HepG2 (cell line): ENCODE measurements around the gene HHATL. TPM values are rescaled to one million over a fixed set of nuclear protein-coding genes. Genes with fewer than 3 reads are reported as not detected.

ENCODE experiments used
- CBX1 ChIP-seq: IDR thresholded peaks from one replicate; pipeline ENCODE4 v1.6.1; 2016; ENCODE audit warnings: antibody characterized with exemption, low read depth
- DPF2 ChIP-seq: sonication (generic); formaldehyde crosslinking; IDR thresholded peaks from 2 replicates; pipeline ENCODE4 v1.4.0; 2020; ENCODE audit warnings: mild to moderate bottlenecking, low read depth, missing genetic modification reagents, borderline replicate concordance
- DR1 ChIP-seq: sonication (generic); formaldehyde crosslinking; IDR thresholded peaks from 2 replicates; pipeline ENCODE4 v1.8.0; 2021; ENCODE audit warnings: mild to moderate bottlenecking, missing genetic modification reagents, inconsistent platforms
- FOXC1 ChIP-seq: sonication (generic); formaldehyde crosslinking; IDR thresholded peaks from 2 replicates; pipeline ENCODE4 v1.8.0; 2022; ENCODE audit warnings: mild to moderate bottlenecking, missing genetic modification reagents, borderline replicate concordance
- HDAC6 ChIP-seq: fragments of 200-600 bp; sonication (generic); IDR thresholded peaks from 2 replicates; pipeline ENCODE4 v1.7.0; 2017; ENCODE audit warnings: mild to moderate bottlenecking, antibody characterized with exemption, low read length, low read depth
- HNRNPK ChIP-seq: fragments of 200-400 bp; formaldehyde crosslinking; IDR thresholded peaks from 2 replicates; pipeline ENCODE4 v1.6.1; 2018; ENCODE audit warnings: low read length, low read depth, moderate library complexity, mild to moderate bottlenecking; ENCODE audit not compliant: poor library complexity, severe bottlenecking
- JUNB ChIP-seq: sonication (generic); formaldehyde crosslinking; IDR thresholded peaks from 2 replicates; pipeline ENCODE4 v1.8.0; 2022; ENCODE audit warnings: missing genetic modification reagents, mild to moderate bottlenecking, borderline replicate concordance
- KDM2A ChIP-seq: sonication (generic); formaldehyde crosslinking; IDR thresholded peaks from 2 replicates; pipeline ENCODE4 v1.4.0; 2020; ENCODE audit warnings: low read depth, missing genetic modification reagents, borderline replicate concordance
- PHF20 ChIP-seq: sonication (generic); formaldehyde crosslinking; IDR thresholded peaks from 2 replicates; pipeline ENCODE4 v1.5.0; 2020; ENCODE audit warnings: mild to moderate bottlenecking, missing genetic modification reagents
- RXRA ChIP-seq: sonication (generic); formaldehyde crosslinking; IDR thresholded peaks from 2 replicates; pipeline ENCODE4 v1.5.1; 2020; ENCODE audit warnings: missing genetic modification reagents
- SP4 ChIP-seq: sonication (generic); formaldehyde crosslinking; IDR thresholded peaks from 2 replicates; pipeline ENCODE4 v1.8.1; 2023; ENCODE audit warnings: mild to moderate bottlenecking, missing genetic modification reagents
- TCF12 ChIP-seq, 2 experiments: fragments of 450-650 bp in 1 of 2; sonication (generic) in 1 of 2; formaldehyde crosslinking in 1 of 2; IDR thresholded peaks; 2 replicates each; pipeline versions ENCODE4 v1.6.1 to v1.8.0; 2017 to 2022; ENCODE audit warnings: antibody characterized with exemption in 1 of 2, mild to moderate bottlenecking in 1 of 2, missing genetic modification reagents in 1 of 2, moderate library complexity in 1 of 2
- ZBTB42 ChIP-seq: sonication (generic); formaldehyde crosslinking; IDR thresholded peaks from 2 replicates; pipeline ENCODE4 v1.5.0; 2020; ENCODE audit warnings: mild to moderate bottlenecking, missing genetic modification reagents
- ZNF549 ChIP-seq: sonication (generic); formaldehyde crosslinking; IDR thresholded peaks from 2 replicates; pipeline ENCODE4 v1.5.0; 2020; ENCODE audit warnings: missing genetic modification reagents
- ZNF598 ChIP-seq: sonication (generic); formaldehyde crosslinking; IDR thresholded peaks from 2 replicates; pipeline ENCODE4 v1.5.1; 2020; ENCODE audit warnings: mild to moderate bottlenecking, missing genetic modification reagents, borderline replicate concordance
- ZNF652 ChIP-seq: IDR thresholded peaks from 2 replicates; pipeline ENCODE4 v1.6.1; 2016; ENCODE audit warnings: low read depth, borderline replicate concordance
- ZNF672 ChIP-seq: sonication (generic); formaldehyde crosslinking; IDR thresholded peaks from 2 replicates; pipeline ENCODE4 v1.8.1; 2022; ENCODE audit warnings: missing genetic modification reagents
- ZNF724P ChIP-seq: sonication (generic); formaldehyde crosslinking; IDR thresholded peaks from 2 replicates; pipeline ENCODE4 v1.8.0; 2022; ENCODE audit warnings: missing genetic modification reagents, borderline replicate concordance
- ZSCAN25 ChIP-seq: sonication (generic); formaldehyde crosslinking; IDR thresholded peaks from 2 replicates; pipeline ENCODE4 v1.8.0; 2022; ENCODE audit warnings: mild to moderate bottlenecking, missing genetic modification reagents
- polyA plus RNA-seq, 8 experiments: library from polyadenylated mRNA; depleted of rRNA in 3 of 8; stranded (reverse) in 7 of 8; unstranded in 1 of 8; fragments of >200 nt; fragmentation: Illumina TruSeq in 4 of 8; extraction: Trizol in 4 of 8; gene quantifications; 2 replicates each; pipeline versions ENCODE4 v1.2.1 to v1.2.3, GENCODE V29; 2011 to 2016; ENCODE audit warnings: low read depth in 4 of 8, missing spikeins in 1 of 8, mixed read lengths in 1 of 8; ENCODE audit not compliant: insufficient read depth in 1 of 8
- total RNA-seq, 5 experiments: library from RNA; depleted of rRNA; stranded (reverse); fragments of >200 nt; fragmentation: Illumina TruSeq; extraction: Trizol; gene quantifications; 2 replicates each; pipeline ENCODE4 v1.2.3, GENCODE V29; 2016; ENCODE audit warnings: low read depth in 1 of 5
- TF ChIP-seq, protein P1 (sequence below): sonication (generic); formaldehyde crosslinking; IDR thresholded peaks from 2 replicates; pipeline ENCODE4 v1.8.1; 2023; ENCODE audit warnings: mild to moderate bottlenecking, missing genetic modification reagents
- TF ChIP-seq, protein P2 (sequence below): sonication (generic); formaldehyde crosslinking; IDR thresholded peaks from 2 replicates; pipeline ENCODE4 v1.4.0; 2020; ENCODE audit warnings: missing genetic modification reagents, borderline replicate concordance
- TF ChIP-seq, protein P3 (sequence below): fragments of 450-650 bp; IDR thresholded peaks from 2 replicates; pipeline ENCODE4 v1.6.1; 2017; ENCODE audit warnings: mild to moderate bottlenecking
- TF ChIP-seq, protein P4 (sequence below): sonication (generic); formaldehyde crosslinking; IDR thresholded peaks from 2 replicates; pipeline ENCODE4 v1.4.0; 2020; ENCODE audit warnings: mild to moderate bottlenecking, missing genetic modification reagents

HHATL gene
- total and polyA plus RNA-seq, 2 of the 13 experiments (the other 11 are each of a cell fraction or from before 2014, with no cell fraction given), result 0.26 TPM; not detected in 1

DNA sequence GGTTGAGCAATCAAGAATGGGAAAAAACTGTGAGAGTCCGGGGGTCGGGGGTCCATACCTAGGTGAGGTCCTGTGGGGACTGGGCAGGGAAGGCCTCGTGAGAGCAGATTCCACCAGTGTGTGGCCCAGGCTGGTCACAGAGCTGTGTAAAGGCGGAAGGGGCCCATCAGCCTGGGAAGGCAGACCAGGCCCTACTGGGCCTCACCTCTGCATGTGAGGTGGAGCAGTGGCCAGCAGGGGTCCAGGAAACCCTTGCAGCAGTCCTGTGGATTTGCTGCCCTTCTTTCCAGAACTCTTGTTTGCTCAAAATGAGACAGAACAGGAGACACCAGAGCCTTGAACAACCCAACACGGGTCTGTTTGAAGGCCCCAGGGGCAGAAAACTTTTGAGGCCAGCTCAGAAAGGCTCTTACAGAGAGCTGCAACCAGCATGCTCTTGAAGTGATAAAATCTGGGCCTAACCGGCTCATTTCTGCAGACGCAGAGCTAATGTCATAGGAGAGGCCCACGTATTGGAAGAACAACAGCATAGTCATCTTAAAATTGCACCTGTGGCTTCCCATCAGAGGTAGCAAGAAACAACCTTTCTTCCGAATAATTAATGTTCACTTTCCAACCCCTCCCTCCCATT is 30.3 kb upstream of the HHATL start (continued):
- TF ChIP-seq KDM2A (CRISPR knock-in tag) (no peak), ZSCAN25 (CRISPR knock-in tag) (peak; percentile 98), DPF2 (CRISPR knock-in tag) (no peak), CBX1 (no peak), RXRA (CRISPR knock-in tag) (no peak), JUNB (CRISPR knock-in tag) (no peak), ZNF652 (CRISPR knock-in tag) (no peak), HDAC6 (no peak), ZNF724P (no peak; the same call in 1 of the 2 replicates), SP4 (CRISPR knock-in tag) (no peak), ZNF549 (CRISPR knock-in tag) (no peak), ZBTB42 (CRISPR knock-in tag) (no peak), PHF20 (0 out of 2 replicates have a peak, but pooled peaks have one; percentile 28), ZNF672 (no peak), ZNF598 (CRISPR knock-in tag) (no peak), FOXC1 (no peak), DR1 (no peak), HNRNPK (no peak), TCF12 (IDR thresholded peaks at IDR 0.05) (no peak), TCF12 (CRISPR knock-in tag; IDR thresholded peaks at IDR 0.05) (no peak)
- TF ChIP-seq, protein P1, sequence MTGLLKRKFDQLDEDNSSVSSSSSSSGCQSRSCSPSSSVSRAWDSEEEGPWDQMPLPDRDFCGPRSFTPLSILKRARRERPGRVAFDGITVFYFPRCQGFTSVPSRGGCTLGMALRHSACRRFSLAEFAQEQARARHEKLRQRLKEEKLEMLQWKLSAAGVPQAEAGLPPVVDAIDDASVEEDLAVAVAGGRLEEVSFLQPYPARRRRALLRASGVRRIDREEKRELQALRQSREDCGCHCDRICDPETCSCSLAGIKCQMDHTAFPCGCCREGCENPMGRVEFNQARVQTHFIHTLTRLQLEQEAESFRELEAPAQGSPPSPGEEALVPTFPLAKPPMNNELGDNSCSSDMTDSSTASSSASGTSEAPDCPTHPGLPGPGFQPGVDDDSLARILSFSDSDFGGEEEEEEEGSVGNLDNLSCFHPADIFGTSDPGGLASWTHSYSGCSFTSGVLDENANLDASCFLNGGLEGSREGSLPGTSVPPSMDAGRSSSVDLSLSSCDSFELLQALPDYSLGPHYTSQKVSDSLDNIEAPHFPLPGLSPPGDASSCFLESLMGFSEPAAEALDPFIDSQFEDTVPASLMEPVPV (CRISPR knock-in tag), result no peak
- TF ChIP-seq, protein P2, sequence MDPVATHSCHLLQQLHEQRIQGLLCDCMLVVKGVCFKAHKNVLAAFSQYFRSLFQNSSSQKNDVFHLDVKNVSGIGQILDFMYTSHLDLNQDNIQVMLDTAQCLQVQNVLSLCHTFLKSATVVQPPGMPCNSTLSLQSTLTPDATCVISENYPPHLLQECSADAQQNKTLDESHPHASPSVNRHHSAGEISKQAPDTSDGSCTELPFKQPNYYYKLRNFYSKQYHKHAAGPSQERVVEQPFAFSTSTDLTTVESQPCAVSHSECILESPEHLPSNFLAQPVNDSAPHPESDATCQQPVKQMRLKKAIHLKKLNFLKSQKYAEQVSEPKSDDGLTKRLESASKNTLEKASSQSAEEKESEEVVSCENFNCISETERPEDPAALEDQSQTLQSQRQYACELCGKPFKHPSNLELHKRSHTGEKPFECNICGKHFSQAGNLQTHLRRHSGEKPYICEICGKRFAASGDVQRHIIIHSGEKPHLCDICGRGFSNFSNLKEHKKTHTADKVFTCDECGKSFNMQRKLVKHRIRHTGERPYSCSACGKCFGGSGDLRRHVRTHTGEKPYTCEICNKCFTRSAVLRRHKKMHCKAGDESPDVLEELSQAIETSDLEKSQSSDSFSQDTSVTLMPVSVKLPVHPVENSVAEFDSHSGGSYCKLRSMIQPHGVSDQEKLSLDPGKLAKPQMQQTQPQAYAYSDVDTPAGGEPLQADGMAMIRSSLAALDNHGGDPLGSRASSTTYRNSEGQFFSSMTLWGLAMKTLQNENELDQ (CRISPR knock-in tag), result no peak
- TF ChIP-seq, protein P3, sequence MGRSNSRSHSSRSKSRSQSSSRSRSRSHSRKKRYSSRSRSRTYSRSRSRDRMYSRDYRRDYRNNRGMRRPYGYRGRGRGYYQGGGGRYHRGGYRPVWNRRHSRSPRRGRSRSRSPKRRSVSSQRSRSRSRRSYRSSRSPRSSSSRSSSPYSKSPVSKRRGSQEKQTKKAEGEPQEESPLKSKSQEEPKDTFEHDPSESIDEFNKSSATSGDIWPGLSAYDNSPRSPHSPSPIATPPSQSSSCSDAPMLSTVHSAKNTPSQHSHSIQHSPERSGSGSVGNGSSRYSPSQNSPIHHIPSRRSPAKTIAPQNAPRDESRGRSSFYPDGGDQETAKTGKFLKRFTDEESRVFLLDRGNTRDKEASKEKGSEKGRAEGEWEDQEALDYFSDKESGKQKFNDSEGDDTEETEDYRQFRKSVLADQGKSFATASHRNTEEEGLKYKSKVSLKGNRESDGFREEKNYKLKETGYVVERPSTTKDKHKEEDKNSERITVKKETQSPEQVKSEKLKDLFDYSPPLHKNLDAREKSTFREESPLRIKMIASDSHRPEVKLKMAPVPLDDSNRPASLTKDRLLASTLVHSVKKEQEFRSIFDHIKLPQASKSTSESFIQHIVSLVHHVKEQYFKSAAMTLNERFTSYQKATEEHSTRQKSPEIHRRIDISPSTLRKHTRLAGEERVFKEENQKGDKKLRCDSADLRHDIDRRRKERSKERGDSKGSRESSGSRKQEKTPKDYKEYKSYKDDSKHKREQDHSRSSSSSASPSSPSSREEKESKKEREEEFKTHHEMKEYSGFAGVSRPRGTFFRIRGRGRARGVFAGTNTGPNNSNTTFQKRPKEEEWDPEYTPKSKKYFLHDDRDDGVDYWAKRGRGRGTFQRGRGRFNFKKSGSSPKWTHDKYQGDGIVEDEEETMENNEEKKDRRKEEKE, result no peak
- TF ChIP-seq, protein P4, sequence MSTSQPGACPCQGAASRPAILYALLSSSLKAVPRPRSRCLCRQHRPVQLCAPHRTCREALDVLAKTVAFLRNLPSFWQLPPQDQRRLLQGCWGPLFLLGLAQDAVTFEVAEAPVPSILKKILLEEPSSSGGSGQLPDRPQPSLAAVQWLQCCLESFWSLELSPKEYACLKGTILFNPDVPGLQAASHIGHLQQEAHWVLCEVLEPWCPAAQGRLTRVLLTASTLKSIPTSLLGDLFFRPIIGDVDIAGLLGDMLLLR (CRISPR knock-in tag), result no peak
